Thyroid gland (tissue), 4 donors: ENCODE measurements around the gene LRCH2. TPM values are rescaled to one million over a fixed set of nuclear protein-coding genes. Genes with fewer than 3 reads are reported as not detected.
A peak's percentile ranks its signal among the peaks of the same experiment; 100 is the strongest.

ENCODE experiments used
- DNase-seq, 2 donors: peaks; one replicate each; pipeline ENCODE4 v3.0.0-alpha.2; 2019
- H3K27ac ChIP-seq, 3 donors: fragments of 200-600 bp; sonication (generic); 1 replicate in 2 of 3; 2 replicates in 1 of 3; pipeline ENCODE4 v1.5.1; 2016 to 2019; ENCODE audit warnings: mild to moderate bottlenecking in 1 of 3, moderate library complexity in 1 of 3
- H3K27me3 ChIP-seq: fragments of 200-600 bp; sonication (generic); one replicate; pipeline ENCODE4 v1.5.1; 2019
- H3K36me3 ChIP-seq, 2 donors: fragments of 200-600 bp; sonication (generic); one replicate each; pipeline ENCODE4 v1.5.1; 2016 to 2019
- H3K4me1 ChIP-seq, 2 donors: fragments of 200-600 bp; sonication (generic); one replicate each; pipeline ENCODE4 v1.5.1; 2017 to 2019
- H3K4me3 ChIP-seq, 3 donors: fragments of 200-600 bp; sonication (generic); replicated peaks in 1 of 3; 1 replicate in 2 of 3; 2 replicates in 1 of 3; pipeline ENCODE4 v1.5.1; 2016; ENCODE audit warnings: mild to moderate bottlenecking in 1 of 3
- H3K9me3 ChIP-seq: fragments of 200-600 bp; sonication (generic); one replicate; pipeline ENCODE4 v1.5.1; 2017
- CTCF ChIP-seq, 6 experiments: fragments of 200-600 bp in 3 of 6; fragments of 450-650 bp in 3 of 6; sonication (generic) in 3 of 6; IDR thresholded peaks; one replicate each; pipeline ENCODE4 v1.5.1; 2016 to 2019; ENCODE audit warnings: antibody characterized with exemption in 6 of 6, mild to moderate bottlenecking in 2 of 6, inconsistent platforms in 1 of 6, moderate library complexity in 1 of 6
- POLR2A ChIP-seq, 2 donors: fragments of 450-650 bp; IDR thresholded peaks; one replicate each; pipeline ENCODE4 v1.6.1; 2017; ENCODE audit warnings: antibody characterized with exemption in 2 of 2, mild to moderate bottlenecking in 2 of 2, moderate library complexity in 1 of 2
- WGBS, 2 donors: methylation state at CpG; one replicate each; pipeline ENCODE4 v1.1.5; 2017; 5-methylcytosine and 5-hydroxymethylcytosine counted together
- intact Hi-C: fragments of 100-400 bp; cut with DNase I; formaldehyde crosslinking; loops from one replicate; pipeline ENCODE4 v1.15.1; 2023
- total RNA-seq, 4 donors: library from RNA; depleted of rRNA; stranded (reverse); fragments of >200 nt; gene quantifications; one replicate each; pipeline ENCODE4 v1.2.3, GENCODE V29; 2016

Gene LRCH2
- total RNA-seq = 10 to 100 TPM in 1 of 4 donors, 1 to 10 TPM in 3; 4.6 to 10.2 (median 5.6) TPM

GRCh38 chrX:115233497-115234455, at the start of gene LRCH2:
Gene LRCH2 (minus strand): TSS chrX:115234096. CDS start chrX:115234041, 55 bp downstream.
- Histone ChIP-seq H3K9me3 (no peaks in the 10 kb centered on the region), H3K4me3 (peak within 1 kb of the TSS in 2 of 3 donors; percentile 46 to 47), H3K27ac (peak within 1 kb of the TSS in 2 of 3 donors; percentile 17 to 52), H3K4me1 (peaks cover 3 to 4% of the 10 kb centered on the region in 2 donors), H3K36me3 (no peaks in the 10 kb centered on the region), H3K27me3 (no peaks in the 10 kb centered on the region)
- intact Hi-C loops = no loop called here
- TF ChIP-seq CTCF (IDR thresholded peaks at IDR 0.05) = no peak
- TF ChIP-seq POLR2A (IDR thresholded peaks at IDR 0.05) = no peak
- WGBS, 2 donors = 3 to 4% methylated on average over 24 to 28 of the region's 59 CpGs
- peak; percentile 40 to 62 for DNase-seq

- H3K4me3 ChIP-seq = no peak overlapping the region
- intact Hi-C loops = no loop called here
- H3K27ac ChIP-seq = no peak overlapping the region
- H3K36me3 ChIP-seq = no peaks in the 10 kb centered on the region
- no peaks in the 10 kb centered on the region for H3K9me3 ChIP-seq
- WGBS, 2 donors = 90 to 94% methylated on average over 1 of the region's 1 CpG
- no peaks in the 10 kb centered on the region for H3K27me3 ChIP-seq
- no peaks in the 10 kb centered on the region for H3K4me1 ChIP-seq
- DNase-seq = no peak
- no peak for TF ChIP-seq POLR2A (IDR thresholded peaks at IDR 0.05)
- TF ChIP-seq CTCF (IDR thresholded peaks at IDR 0.05) = no peak
Measured at GRCh38 chrX:115269051-115269683, 35.3 kb upstream of the LRCH2 start.

- H3K4me3 ChIP-seq = no peak overlapping the region
- H3K4me1 ChIP-seq = no peaks in the 10 kb centered on the region
- DNase-seq = no peak
- intact Hi-C loops = no loop called here
- H3K9me3 ChIP-seq = no peaks in the 10 kb centered on the region
- no peak overlapping the region for H3K27ac ChIP-seq
- TF ChIP-seq CTCF (IDR thresholded peaks at IDR 0.05) = peak in 2 of 6 experiments; percentile 16 to 29
- TF ChIP-seq POLR2A (IDR thresholded peaks at IDR 0.05) = no peak
- 66 to 73% methylated on average over 3 of the region's 3 CpGs for WGBS, 2 donors
- H3K36me3 ChIP-seq = no peaks in the 10 kb centered on the region
- no peaks in the 10 kb centered on the region for H3K27me3 ChIP-seq
Measured at GRCh38 chrX:115268421-115268820, 34.5 kb upstream of the LRCH2 start.

- DNase-seq = peak in 1 of 2 donors; percentile 2
- intact Hi-C loops = no loop called here
- no peaks in the 10 kb centered on the region for H3K9me3 ChIP-seq
- no peak overlapping the region for H3K27ac ChIP-seq
- H3K4me3 ChIP-seq = no peak overlapping the region
- no peaks in the 10 kb centered on the region for H3K4me1 ChIP-seq
- 57 to 63% methylated on average over 2 of the region's 2 CpGs for WGBS, 2 donors
- no peaks in the 10 kb centered on the region for H3K36me3 ChIP-seq
- TF ChIP-seq CTCF (IDR thresholded peaks at IDR 0.05) = no peak
- no peak for TF ChIP-seq POLR2A (IDR thresholded peaks at IDR 0.05)
- H3K27me3 ChIP-seq = no peaks in the 10 kb centered on the region
Measured at GRCh38 chrX:115266300-115266699, 32.4 kb upstream of the LRCH2 start.

- Histone ChIP-seq H3K36me3 (no peaks in the 10 kb centered on the region), H3K9me3 (no peaks in the 10 kb centered on the region), H3K27me3 (no peaks in the 10 kb centered on the region), H3K27ac (no peak overlapping the region), H3K4me3 (no peak overlapping the region), H3K4me1 (no peaks in the 10 kb centered on the region)
- DNase-seq = no peak
- intact Hi-C loops = no loop called here
- TF ChIP-seq POLR2A (IDR thresholded peaks at IDR 0.05) (no peak), CTCF (IDR thresholded peaks at IDR 0.05) (no peak)
- WGBS, 2 donors = 94 to 97% methylated on average over 2 of the region's 2 CpGs
Measured at GRCh38 chrX:115264009-115264408, 30.1 kb upstream of the LRCH2 start.
